Stomach (tissue), 4 donors: ENCODE measurements around the gene CT47C1.

ENCODE experiments used
- EP300 ChIP-seq: sonication (generic); formaldehyde crosslinking; IDR thresholded peaks from one replicate; pipeline ENCODE4 v1.6.1; 2017; ENCODE audit warnings: antibody characterized with exemption
- POLR2A ChIP-seq, 4 donors: fragments of 450-650 bp; IDR thresholded peaks; one replicate each; pipeline ENCODE4 v1.6.1; 2016; ENCODE audit warnings: antibody characterized with exemption in 4 of 4, control low read depth in 2 of 4, mild to moderate bottlenecking in 1 of 4, moderate library complexity in 1 of 4
- TF ChIP-seq, protein P1 (sequence below), 7 experiments: fragments of 450-650 bp in 4 of 7; fragments of 200-600 bp in 3 of 7; sonication (generic) in 3 of 7; IDR thresholded peaks; one replicate each; pipeline ENCODE4 v1.5.1; 2016 to 2019; ENCODE audit warnings: antibody characterized with exemption in 7 of 7, control low read depth in 2 of 7, mild to moderate bottlenecking in 1 of 7

DNA sequence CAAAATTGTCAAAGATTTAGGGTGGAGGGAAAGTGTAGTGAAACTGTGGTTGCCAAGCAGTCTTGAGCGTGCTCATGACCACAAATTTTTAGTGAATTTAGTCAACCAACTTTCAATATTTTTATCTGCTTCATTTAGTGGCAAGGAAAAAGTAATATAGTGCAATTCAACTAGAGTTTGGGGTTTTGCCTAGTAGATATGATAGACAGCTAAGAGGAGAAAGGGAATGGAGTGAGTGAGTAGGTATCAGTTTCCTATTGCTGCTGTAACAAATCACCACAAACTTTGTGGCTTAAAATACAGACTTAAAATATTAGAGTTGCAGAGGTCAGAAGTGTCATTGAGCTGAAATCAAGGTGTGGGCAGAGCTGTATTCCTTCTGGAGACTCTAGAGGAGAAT, 3.7 kb upstream of the CT47C1 start:
- TF ChIP-seq, protein P1, sequence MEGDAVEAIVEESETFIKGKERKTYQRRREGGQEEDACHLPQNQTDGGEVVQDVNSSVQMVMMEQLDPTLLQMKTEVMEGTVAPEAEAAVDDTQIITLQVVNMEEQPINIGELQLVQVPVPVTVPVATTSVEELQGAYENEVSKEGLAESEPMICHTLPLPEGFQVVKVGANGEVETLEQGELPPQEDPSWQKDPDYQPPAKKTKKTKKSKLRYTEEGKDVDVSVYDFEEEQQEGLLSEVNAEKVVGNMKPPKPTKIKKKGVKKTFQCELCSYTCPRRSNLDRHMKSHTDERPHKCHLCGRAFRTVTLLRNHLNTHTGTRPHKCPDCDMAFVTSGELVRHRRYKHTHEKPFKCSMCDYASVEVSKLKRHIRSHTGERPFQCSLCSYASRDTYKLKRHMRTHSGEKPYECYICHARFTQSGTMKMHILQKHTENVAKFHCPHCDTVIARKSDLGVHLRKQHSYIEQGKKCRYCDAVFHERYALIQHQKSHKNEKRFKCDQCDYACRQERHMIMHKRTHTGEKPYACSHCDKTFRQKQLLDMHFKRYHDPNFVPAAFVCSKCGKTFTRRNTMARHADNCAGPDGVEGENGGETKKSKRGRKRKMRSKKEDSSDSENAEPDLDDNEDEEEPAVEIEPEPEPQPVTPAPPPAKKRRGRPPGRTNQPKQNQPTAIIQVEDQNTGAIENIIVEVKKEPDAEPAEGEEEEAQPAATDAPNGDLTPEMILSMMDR (IDR thresholded peaks at IDR 0.05) = no peak
- TF ChIP-seq POLR2A (IDR thresholded peaks at IDR 0.05) (no peak), EP300 (no peak)
